IMR-90 (cell line): ENCODE results near the gene STX18. TPM values are rescaled to one million over a fixed set of nuclear protein-coding genes. Genes with fewer than 3 reads are reported as not detected.

Source experiments
- ATAC-seq: fragments of 200-7000 bp; cut with Tn5 transposase; 2 replicates; pipeline ENCODE4 v1.9.1; 2020; ENCODE audit warnings: low read depth, mild to moderate bottlenecking, moderate library complexity
- BruUV-seq: library from RNA; stranded (reverse); fragments of 400-500 nt; replicated peaks from 2 replicates; lab custom pipeline; 2021; lab: Mats Ljungman, UMichigan
- CTCF ChIA-PET: fragments of 300-600 bp; formaldehyde crosslinking; extraction: SDS; loops from one replicate; lab custom pipeline; 2021; ENCODE audit warnings: antibody characterized with exemption; lab: Yijun Ruan, JAX
- POLR2A ChIA-PET: fragments of 300-600 bp; sonication (Branson Sonifier 250); formaldehyde crosslinking; loops from one replicate; lab custom pipeline; 2022; ENCODE audit warnings: antibody characterized with exemption; ENCODE audit not compliant: unreplicated experiment; lab: Charles Lee
- DNase-seq: peaks from one replicate; pipeline ENCODE4 v3.0.0; 2013
- H2AFZ ChIP-seq: replicated peaks from 2 replicates; pipeline ENCODE3; 2013; ENCODE audit warnings: low read length, mild to moderate bottlenecking; ENCODE audit not compliant: poor library complexity
- H2AK5ac ChIP-seq: 2 replicates; pipeline ENCODE4 v1.6.1; 2013; ENCODE audit warnings: low read depth, low read length, inconsistent platforms
- H2AK9ac ChIP-seq: replicated peaks from 2 replicates; pipeline ENCODE3; 2013; ENCODE audit warnings: mild to moderate bottlenecking, low read depth, low read length, moderate library complexity; ENCODE audit not compliant: poor library complexity
- H2BK120ac ChIP-seq: 2 replicates; pipeline ENCODE4 v1.6.1; 2013; ENCODE audit warnings: low read depth, low read length, inconsistent platforms
- H2BK15ac ChIP-seq: 3 replicates; pipeline ENCODE4 v1.6.1; 2013; ENCODE audit warnings: low read depth, low read length, inconsistent platforms
- H2BK20ac ChIP-seq: 2 replicates; pipeline ENCODE4 v1.6.1; 2013; ENCODE audit warnings: low read depth, mild to moderate bottlenecking, inconsistent platforms, low read length, moderate library complexity
- H2BK5ac ChIP-seq: 2 replicates; pipeline ENCODE4 v1.6.1; 2013; ENCODE audit warnings: mild to moderate bottlenecking, low read depth, low read length, inconsistent platforms; ENCODE audit not compliant: poor library complexity, severe bottlenecking
- H3K14ac ChIP-seq: replicated peaks from 2 replicates; pipeline ENCODE4 v1.6.1; 2013; ENCODE audit warnings: low read depth, low read length, inconsistent platforms
- H3K18ac ChIP-seq: 2 replicates; pipeline ENCODE4 v1.6.1; 2013; ENCODE audit warnings: low read depth, low read length, control low read depth
- H3K23ac ChIP-seq: 2 replicates; pipeline ENCODE4 v1.6.1; 2013; ENCODE audit warnings: low read depth, low read length, inconsistent platforms
- H3K27ac ChIP-seq: 2 replicates; pipeline ENCODE4 v1.5.1; 2013; ENCODE audit warnings: mild to moderate bottlenecking, control low read depth, low read length; ENCODE audit not compliant: insufficient read depth
- H3K27me3 ChIP-seq: 2 replicates; pipeline ENCODE4 v1.6.1; 2013; ENCODE audit warnings: low read length; ENCODE audit not compliant: control insufficient read depth, insufficient read depth
- H3K36me3 ChIP-seq: 2 replicates; pipeline ENCODE4 v1.6.1; 2013; ENCODE audit warnings: low read length, mixed read lengths; ENCODE audit not compliant: control insufficient read depth, insufficient read depth
- H3K4ac ChIP-seq: 2 replicates; pipeline ENCODE4 v1.6.1; 2013; ENCODE audit warnings: low read depth, low read length, inconsistent platforms
- H3K4me1 ChIP-seq: 2 replicates; pipeline ENCODE4 v1.6.1; 2013; ENCODE audit warnings: low read length, mixed read lengths; ENCODE audit not compliant: control insufficient read depth, insufficient read depth
- H3K4me2 ChIP-seq: 2 replicates; pipeline ENCODE4 v1.6.1; 2013; ENCODE audit warnings: low read depth, mild to moderate bottlenecking, control low read depth, low read length, moderate library complexity
- H3K4me3 ChIP-seq: 2 replicates; pipeline ENCODE4 v1.5.1; 2013; ENCODE audit warnings: low read depth, mild to moderate bottlenecking, control low read depth, low read length, moderate library complexity; ENCODE audit not compliant: insufficient read depth
- H3K56ac ChIP-seq: 2 replicates; pipeline ENCODE4 v1.6.1; 2013; ENCODE audit warnings: low read length, inconsistent platforms; ENCODE audit not compliant: insufficient read depth; ENCODE audit errors: extremely low read depth
- H3K79me1 ChIP-seq, 2 experiments: 2 replicates each; pipeline ENCODE4 v1.6.1; 2013; ENCODE audit warnings: low read length in 2 of 2, inconsistent platforms in 1 of 2, low read depth in 1 of 2
- H3K9ac ChIP-seq: 2 replicates; pipeline ENCODE4 v1.6.1; 2013; ENCODE audit warnings: low read depth, low read length, control low read depth
- H3K9me1 ChIP-seq: 2 replicates; pipeline ENCODE4 v1.6.1; 2013; ENCODE audit warnings: low read length, inconsistent platforms; ENCODE audit not compliant: insufficient read depth
- H3K9me3 ChIP-seq: 2 replicates; pipeline ENCODE4 v1.6.1; 2013; ENCODE audit warnings: low read length; ENCODE audit not compliant: control insufficient read depth, insufficient read depth
- H4K20me1 ChIP-seq: 2 replicates; pipeline ENCODE4 v1.6.1; 2013; ENCODE audit warnings: low read length, inconsistent platforms; ENCODE audit not compliant: insufficient read depth
- H4K5ac ChIP-seq: 2 replicates; pipeline ENCODE4 v1.6.1; 2013; ENCODE audit warnings: mild to moderate bottlenecking, low read depth, low read length, control low read depth
- H4K8ac ChIP-seq, 2 experiments: 2 replicates each; pipeline ENCODE4 v1.6.1; 2013; ENCODE audit warnings: low read depth in 2 of 2, low read length in 2 of 2, control low read depth in 1 of 2, inconsistent platforms in 1 of 2
- H4K91ac ChIP-seq: 2 replicates; pipeline ENCODE4 v1.6.1; 2013; ENCODE audit warnings: low read depth, low read length, inconsistent platforms; ENCODE audit not compliant: insufficient read depth
- CEBPB ChIP-seq: IDR thresholded peaks from 2 replicates; pipeline ENCODE4 v1.6.1; 2012; ENCODE audit warnings: low read depth, low read length, improper control_type of control experiment
- CHD1 ChIP-seq: IDR thresholded peaks from 2 replicates; pipeline ENCODE4 v1.6.1; 2012; ENCODE audit warnings: low read depth, low read length, improper control_type of control experiment
- FOS ChIP-seq: fragments of 150-350 bp; IDR thresholded peaks from 2 replicates; pipeline ENCODE4 v1.6.1; 2016; ENCODE audit warnings: low read depth, low read length
- MXI1 ChIP-seq: IDR thresholded peaks from 2 replicates; pipeline ENCODE4 v1.6.1; 2012; ENCODE audit warnings: low read depth, mild to moderate bottlenecking, low read length, moderate library complexity, borderline replicate concordance
- NFE2L2 ChIP-seq: fragments of 150-350 bp; IDR thresholded peaks from 2 replicates; pipeline ENCODE4 v1.6.1; 2016; ENCODE audit warnings: low read depth, mild to moderate bottlenecking, low read length
- POLR2A ChIP-seq: IDR thresholded peaks from 2 replicates; pipeline ENCODE4 v1.6.1; 2012; ENCODE audit warnings: mild to moderate bottlenecking, low read depth, low read length
- RAD21 ChIP-seq: IDR thresholded peaks from 2 replicates; pipeline ENCODE4 v1.6.1; 2012; ENCODE audit warnings: low read length, improper control_type of control experiment
- RCOR1 ChIP-seq: IDR thresholded peaks from 2 replicates; pipeline ENCODE4 v1.6.1; 2012; ENCODE audit warnings: mild to moderate bottlenecking, low read length, improper control_type of control experiment; ENCODE audit not compliant: insufficient replicate concordance
- RFX5 ChIP-seq: IDR thresholded peaks from 2 replicates; pipeline ENCODE4 v1.8.0; 2012; ENCODE audit warnings: low read depth, mild to moderate bottlenecking, low read length, moderate library complexity
- SMC3 ChIP-seq: fragments of 150-350 bp; IDR thresholded peaks from 2 replicates; pipeline ENCODE4 v1.6.1; 2016; ENCODE audit warnings: low read depth, mild to moderate bottlenecking, antibody characterized with exemption, low read length, moderate library complexity
- WGBS, 2 experiments: methylation state at CpG; one replicate each; pipeline versions ENCODE4 v1.1.5 to v1.1.7; 2013; ENCODE audit warnings: missing lambda C conversion rate in 2 of 2; ENCODE audit not compliant: insufficient read length in 1 of 2; ENCODE audit errors: extremely low coverage in 2 of 2; 5-methylcytosine and 5-hydroxymethylcytosine counted together
- dilution Hi-C: fragments of 300-500 bp; cut with HindIII; formaldehyde crosslinking; loops from one replicate; pipeline ENCODE4 v1.14.3; 2018; ENCODE audit warnings: low sequenced_read_pairs; ENCODE audit not compliant: unreplicated experiment
- in situ Hi-C: fragments of 300-500 bp; cut with MboI; formaldehyde crosslinking; loops from 3 replicates; pipeline ENCODE4 v1.14.3; 2019; ENCODE audit warnings: low sequenced_read_pairs, inconsistent platforms, mixed read lengths
- intact Hi-C: fragments of 100-400 bp; cut with micrococcal nuclease; formaldehyde crosslinking; loops from 2 replicates; pipeline ENCODE4 v1.10.0; 2022
- polyA plus RNA-seq, 3 experiments: library from polyadenylated mRNA; depleted of rRNA; stranded (reverse); fragments of >200 nt; gene quantifications; 2 replicates each; pipeline ENCODE4 v1.2.3, GENCODE V29; 2012; ENCODE audit warnings: low replicate concordance in 1 of 3
- total RNA-seq: library from RNA; depleted of rRNA; stranded (reverse); fragments of >200 nt; gene quantifications from 2 replicates; pipeline ENCODE4 v1.2.3, GENCODE V29; 2012
- TF ChIP-seq, protein P1 (sequence below): fragments of 150-350 bp; IDR thresholded peaks from 2 replicates; pipeline ENCODE4 v1.6.1; 2016; ENCODE audit warnings: low read depth, mild to moderate bottlenecking, low read length, moderate library complexity, borderline replicate concordance
- TF ChIP-seq, protein P2 (sequence below): fragments of 150-350 bp; IDR thresholded peaks from 2 replicates; pipeline ENCODE4 v1.6.1; 2017; ENCODE audit warnings: mild to moderate bottlenecking, antibody characterized with exemption, low read length, low read depth

Gene STX18
- total and polyA plus RNA-seq, 2 of the 4 experiments (the other 2 are of a cell fraction), result 20.1 to 23.4 TPM

- Histone ChIP-seq H2BK15ac (no peak overlapping the region), H3K79me1 (no peaks in the 10 kb centered on the region), H2AK5ac (no peak overlapping the region), H3K9me3 (no peaks in the 10 kb centered on the region), H2AFZ (no peak overlapping the region), H3K56ac (no peak overlapping the region), H3K23ac (no peak overlapping the region), H3K9me1 (no peaks in the 10 kb centered on the region), H3K9ac (no peak overlapping the region), H3K27me3 (peaks cover 82% of the 10 kb centered on the region), H2BK120ac (no peak overlapping the region), H3K27ac (no peak overlapping the region), H2AK9ac (no peak overlapping the region), H3K4ac (no peak overlapping the region), H2BK20ac (no peak overlapping the region), H3K4me3 (no peak overlapping the region), H4K5ac (no peak overlapping the region), H2BK5ac (no peak overlapping the region), H3K4me2 (no peak overlapping the region), H3K36me3 (no peaks in the 10 kb centered on the region; the same call in 1 of the 2 replicates), H4K91ac (no peak overlapping the region), H3K4me1 (peaks cover 4% of the 10 kb centered on the region; the same call in 1 of the 2 replicates), H3K14ac (no peak overlapping the region), H4K8ac (no peak overlapping the region), H4K20me1 (no peaks in the 10 kb centered on the region; the same call in 1 of the 2 replicates), H3K18ac (no peak overlapping the region)
- DNase-seq (no peak), ATAC-seq (no peak)
- 100% methylated on average over 2 of the region's 18 CpGs; no CpG with 5 or more reads in 1 of the 2 experiments for WGBS, 2 experiments
- no peak for TF ChIP-seq MXI1
- TF ChIP-seq RCOR1, result no peak
- TF ChIP-seq, protein P1, sequence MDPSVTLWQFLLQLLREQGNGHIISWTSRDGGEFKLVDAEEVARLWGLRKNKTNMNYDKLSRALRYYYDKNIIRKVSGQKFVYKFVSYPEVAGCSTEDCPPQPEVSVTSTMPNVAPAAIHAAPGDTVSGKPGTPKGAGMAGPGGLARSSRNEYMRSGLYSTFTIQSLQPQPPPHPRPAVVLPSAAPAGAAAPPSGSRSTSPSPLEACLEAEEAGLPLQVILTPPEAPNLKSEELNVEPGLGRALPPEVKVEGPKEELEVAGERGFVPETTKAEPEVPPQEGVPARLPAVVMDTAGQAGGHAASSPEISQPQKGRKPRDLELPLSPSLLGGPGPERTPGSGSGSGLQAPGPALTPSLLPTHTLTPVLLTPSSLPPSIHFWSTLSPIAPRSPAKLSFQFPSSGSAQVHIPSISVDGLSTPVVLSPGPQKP, result no peak
- TF ChIP-seq RFX5, result no peak
- TF ChIP-seq, protein P2, sequence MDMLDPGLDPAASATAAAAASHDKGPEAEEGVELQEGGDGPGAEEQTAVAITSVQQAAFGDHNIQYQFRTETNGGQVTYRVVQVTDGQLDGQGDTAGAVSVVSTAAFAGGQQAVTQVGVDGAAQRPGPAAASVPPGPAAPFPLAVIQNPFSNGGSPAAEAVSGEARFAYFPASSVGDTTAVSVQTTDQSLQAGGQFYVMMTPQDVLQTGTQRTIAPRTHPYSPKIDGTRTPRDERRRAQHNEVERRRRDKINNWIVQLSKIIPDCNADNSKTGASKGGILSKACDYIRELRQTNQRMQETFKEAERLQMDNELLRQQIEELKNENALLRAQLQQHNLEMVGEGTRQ, result no peak
- TF ChIP-seq CHD1, result no peak
- TF ChIP-seq SMC3, result no peak
- TF ChIP-seq NFE2L2, result no peak
- TF ChIP-seq RAD21, result no peak
- no peak for TF ChIP-seq POLR2A
- no peak for TF ChIP-seq FOS
- no peak for TF ChIP-seq CEBPB
- ChIA-PET CTCF (no interaction called here), POLR2A (no interaction called here)
- intact Hi-C loops, result no loop called here
- dilution Hi-C loops, result no loop called here
- in situ Hi-C loops, result no loop called here
- BruUV-seq, result no TSS peak
Observed at GRCh38 chr4:4388836-4389575, 152.8 kb downstream of the STX18 start.
